Measurements from ENCODE around the gene DPY19L1. TPM values are rescaled to one million over a fixed set of nuclear protein-coding genes. Genes with fewer than 3 reads are reported as not detected.
A peak's percentile ranks its signal among the peaks of the same experiment; 100 is the strongest.

DPY19L1 gene
- total RNA-seq, 1 experiment from 2014 or later, result 15.5 TPM

GRCh38 chr7:35022725-35023124 is 14.6 kb downstream of the DPY19L1 start (continued):
- no peak for TF ChIP-seq ATF6 (CRISPR knock-in tag; IDR thresholded peaks at IDR 0.05)
- no peak for TF ChIP-seq HMGA2 (CRISPR knock-in tag; IDR thresholded peaks at IDR 0.05)
- no peak for TF ChIP-seq PREB (CRISPR knock-in tag; IDR thresholded peaks at IDR 0.05; ENCODE audit: borderline replicate concordance)
- TF ChIP-seq ATF1 (CRISPR knock-in tag; IDR thresholded peaks at IDR 0.05), result no peak
- no peak for TF ChIP-seq TCF7 (CRISPR knock-in tag; IDR thresholded peaks at IDR 0.05; ENCODE audit: low read depth)
- TF ChIP-seq TP53 (CRISPR knock-in tag; IDR thresholded peaks at IDR 0.05), result no peak
- TF ChIP-seq NR1H2 (CRISPR knock-in tag; IDR thresholded peaks at IDR 0.05), result no peak
- TF ChIP-seq FOXK1 (CRISPR knock-in tag; IDR thresholded peaks at IDR 0.05), result no peak
- no peak for TF ChIP-seq MYBL2 (CRISPR knock-in tag; IDR thresholded peaks at IDR 0.05)
- no peak for TF ChIP-seq JAZF1 (CRISPR knock-in tag; IDR thresholded peaks at IDR 0.05)
- no peak for TF ChIP-seq CDX4 (CRISPR knock-in tag; IDR thresholded peaks at IDR 0.05; ENCODE audit: borderline replicate concordance)

GRCh38 chr7:35021445-35021844 is 15.8 kb downstream of the DPY19L1 start:
- no peak overlapping the region for H3K4me3 Mint-ChIP-seq
- peak overlapping the region; percentile 9; the same call in 1 of the 2 replicates for H3K27ac Mint-ChIP-seq
- 0 out of 2 replicates have a peak, but pooled peaks cover 2% of the 10 kb centered on the region for H3K36me3 Mint-ChIP-seq
- no peaks in the 10 kb centered on the region for H3K27me3 Mint-ChIP-seq (ENCODE audit: low read depth)
- CTCF ChIA-PET, result interaction anchor here (0.6 kb wide), 1 partner anchor 14 kb away, joined by 3 read pairs; no protein-coding TSS in a partner anchor
- H3K9me3 Mint-ChIP-seq, result no peaks in the 10 kb centered on the region
- POLR2A ChIA-PET, result no interaction called here
- DNase-seq (ENCODE audit: low spot score) (no peak), ATAC-seq (no peak)
- H3K4me1 Mint-ChIP-seq, result peaks cover 45% of the 10 kb centered on the region
- TF ChIP-seq ESRRA (CRISPR knock-in tag; IDR thresholded peaks at IDR 0.05; ENCODE audit: borderline replicate concordance) (no peak), JAZF1 (CRISPR knock-in tag; IDR thresholded peaks at IDR 0.05) (no peak), ATF6 (CRISPR knock-in tag; IDR thresholded peaks at IDR 0.05) (no peak), CREM (CRISPR knock-in tag; IDR thresholded peaks at IDR 0.05) (no peak), ZNF425 (CRISPR knock-in tag; conservative IDR thresholded peaks at IDR 0.05) (no peak), GABPB1 (CRISPR knock-in tag; IDR thresholded peaks at IDR 0.05) (no peak), ZNF263 (CRISPR knock-in tag; IDR thresholded peaks at IDR 0.05; ENCODE audit: low read depth) (no peak), ZNF281 (CRISPR knock-in tag; IDR thresholded peaks at IDR 0.05) (no peak), USF1 (CRISPR knock-in tag; IDR thresholded peaks at IDR 0.05) (no peak), MLX (CRISPR knock-in tag; IDR thresholded peaks at IDR 0.05) (no peak), TEAD1 (CRISPR knock-in tag; IDR thresholded peaks at IDR 0.05) (no peak), CDX4 (CRISPR knock-in tag; IDR thresholded peaks at IDR 0.05; ENCODE audit: borderline replicate concordance) (no peak)
